Smooth muscle cell of the coronary artery (primary cell): ENCODE data around the gene KRTAP15-1. TPM values are rescaled to one million over a fixed set of nuclear protein-coding genes. Genes with fewer than 3 reads are reported as not detected.

Experiments
- total RNA-seq: library from RNA; depleted of rRNA; stranded (reverse); fragments of >200 nt; gene quantifications from 2 replicates; pipeline ENCODE4 v1.2.3, GENCODE V29; 2014; ENCODE audit warnings: low replicate concordance

Gene KRTAP15-1, protein sequence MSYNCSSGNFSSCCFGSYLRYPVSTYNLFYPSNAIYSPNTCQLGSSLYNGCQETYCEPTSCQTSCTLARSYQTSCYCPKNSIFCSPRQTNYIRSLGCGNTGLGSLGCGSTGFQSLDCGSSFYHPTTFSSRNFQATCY
- not detected in 2 replicates for total RNA-seq

DNA sequence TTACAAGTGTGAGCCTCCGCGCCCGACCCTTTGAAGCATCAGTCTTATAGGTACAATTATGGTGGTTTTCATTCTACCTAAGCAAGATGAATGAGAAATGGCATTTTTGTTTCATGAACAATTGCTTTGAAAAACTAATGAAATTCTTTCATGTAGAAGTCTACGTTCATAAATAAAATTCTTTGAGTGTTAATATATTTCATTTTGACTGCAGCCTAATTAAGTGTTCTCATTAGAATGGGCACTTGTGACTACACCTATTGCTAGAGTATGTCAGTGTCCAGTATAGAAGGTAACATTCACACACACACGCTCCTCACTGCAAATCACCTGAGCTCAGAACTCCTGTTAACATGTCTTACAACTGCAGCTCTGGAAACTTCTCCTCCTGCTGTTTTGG, at the start of gene KRTAP15-1:
Gene KRTAP15-1, plus strand, starts transcription at position 301 of the 400 bp plus-strand sequence. Its CDS starts 53 bp downstream, at position 354.

DNA sequence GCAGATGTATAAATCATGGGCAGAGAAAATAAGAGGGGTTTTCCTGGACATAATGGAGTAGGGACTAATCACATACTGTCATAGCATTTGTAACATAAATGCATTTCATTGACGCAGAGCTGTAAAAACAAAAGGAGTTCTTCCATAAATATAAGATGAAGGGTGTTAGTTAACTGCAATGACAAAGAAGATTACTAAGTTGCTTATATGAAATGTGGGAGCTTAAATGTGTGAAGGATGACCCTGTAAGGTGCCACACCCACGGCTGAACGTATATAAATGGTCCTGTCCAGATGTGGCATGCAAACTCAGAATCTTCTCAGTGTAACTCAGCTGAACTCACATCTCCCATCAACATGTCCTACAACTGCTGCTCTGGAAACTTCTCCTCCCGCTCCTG, 44.3 kb upstream of the KRTAP15-1 start, which contains the start of gene KRTAP13-1:
Gene KRTAP13-1, plus strand, starts transcription at position 301 of the 400 bp plus-strand sequence. Its CDS starts 56 bp downstream, at position 357.

DNA sequence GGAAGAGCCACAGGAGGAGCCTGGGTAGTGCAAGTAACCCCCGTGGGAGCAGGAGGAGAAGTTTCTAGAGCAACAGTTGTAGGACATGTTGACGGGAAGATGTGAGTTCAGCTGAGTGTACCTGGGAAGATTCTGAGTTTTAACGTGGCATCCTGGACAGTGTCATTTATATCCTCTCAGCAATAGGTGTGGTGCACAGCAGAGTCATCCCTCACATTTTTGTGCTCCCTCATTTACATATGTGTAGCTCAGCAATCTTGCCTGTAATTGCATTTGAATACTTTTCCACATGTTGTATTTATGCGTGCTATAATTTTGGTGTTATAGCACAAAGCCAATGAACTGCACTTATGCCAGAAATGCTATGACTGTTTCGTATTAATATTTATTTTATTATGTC, 14.2 kb upstream of the KRTAP15-1 start, which contains the start of gene KRTAP13-3:
Gene KRTAP13-3, minus strand, starts transcription at position 101 of the 400 bp plus-strand sequence. Its CDS starts 14 bp downstream, at position 87.

DNA sequence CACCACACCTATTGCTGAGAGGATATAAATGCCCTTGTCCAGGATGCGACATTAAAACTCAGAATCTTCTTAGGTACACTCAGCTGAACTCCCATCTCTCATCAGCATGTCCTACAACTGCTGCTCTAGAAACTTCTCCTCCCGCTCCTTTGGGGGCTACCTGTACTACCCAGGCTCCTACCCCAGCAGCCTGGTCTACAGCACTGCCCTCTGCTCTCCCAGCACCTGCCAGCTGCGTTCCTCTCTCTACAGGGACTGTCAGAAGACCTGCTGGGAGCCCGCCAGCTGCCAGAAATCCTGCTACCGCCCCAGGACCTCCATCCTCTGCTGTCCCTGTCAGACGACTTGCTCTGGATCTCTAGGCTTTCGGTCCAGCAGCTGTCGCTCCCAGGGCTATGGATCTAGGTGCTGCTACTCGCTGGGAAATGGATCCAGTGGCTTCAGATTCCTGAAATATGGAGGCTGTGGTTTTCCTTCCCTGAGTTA, 9.9 kb upstream of the KRTAP15-1 start, which contains the start of gene KRTAP13-4:
Gene KRTAP13-4, plus strand, starts transcription at position 51 of the 486 bp plus-strand sequence. Its CDS starts 56 bp downstream, at position 107.

DNA sequence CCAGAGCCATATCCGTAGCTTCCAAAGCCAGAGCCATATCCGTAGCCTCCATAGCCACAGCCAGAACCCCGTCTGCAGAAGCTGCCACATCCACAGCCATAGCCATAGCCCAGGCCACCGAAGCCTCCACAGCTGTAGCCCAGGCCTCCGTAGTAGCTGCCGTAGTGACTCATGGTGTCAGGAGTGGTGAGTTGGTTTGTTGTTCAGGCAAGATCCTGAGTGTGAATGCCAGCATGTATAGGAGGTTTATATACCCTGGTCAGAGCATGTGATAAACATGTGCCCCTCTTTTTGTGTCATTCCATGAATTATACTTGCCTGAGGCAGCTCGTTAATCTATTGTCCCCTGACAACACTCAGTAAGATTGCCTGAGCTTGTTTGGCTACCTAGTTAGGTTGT, 40.1 kb downstream of the KRTAP15-1 start, which contains the start of gene KRTAP19-1:
Gene KRTAP19-1, minus strand, starts transcription at position 223 of the 400 bp plus-strand sequence. Its CDS starts 50 bp downstream, at position 173.

DNA sequence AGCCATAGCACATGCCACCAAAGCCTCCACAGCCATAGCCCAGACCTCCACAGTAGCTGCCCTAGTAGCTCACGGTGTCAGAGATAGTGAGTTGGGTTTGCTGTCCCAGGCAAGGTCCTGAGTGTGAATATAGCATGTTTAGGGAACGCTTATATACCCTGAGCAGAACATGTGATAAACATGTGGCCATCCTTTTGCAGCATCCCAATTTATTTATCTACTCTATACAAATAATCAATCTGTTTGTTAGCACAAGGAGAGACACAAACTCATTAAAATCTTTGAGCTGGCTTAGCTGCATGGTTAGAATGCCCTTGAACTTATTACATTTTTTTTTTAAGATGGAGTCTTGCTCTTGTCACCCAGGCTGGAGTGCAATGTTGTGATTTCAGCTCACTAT, 47.3 kb downstream of the KRTAP15-1 start, which contains the start of gene KRTAP19-2:
Gene KRTAP19-2, minus strand, starts transcription at position 101 of the 400 bp plus-strand sequence. Its CDS starts 88 bp downstream, at position 13.

Other genes starting within 250 kb of the KRTAP15-1 start
- gene CLDN8, start 224.2 kb upstream of the KRTAP15-1 start, total RNA-seq = not detected in 2 replicates
- gene KRTAP24-1, start 157.3 kb upstream of the KRTAP15-1 start, total RNA-seq = not detected in 2 replicates
- not detected in 2 replicates for gene KRTAP25-1, start 150.8 kb upstream of the KRTAP15-1 start, total RNA-seq
- not detected in 2 replicates for gene KRTAP26-1, start 120.0 kb upstream of the KRTAP15-1 start, total RNA-seq
- gene KRTAP27-1, start 102.6 kb upstream of the KRTAP15-1 start, total RNA-seq = not detected in 2 replicates
- gene KRTAP23-1, start 91.7 kb upstream of the KRTAP15-1 start, total RNA-seq = not detected in 2 replicates
- not detected in 2 replicates for gene KRTAP13-2, start 68.0 kb upstream of the KRTAP15-1 start, total RNA-seq
- gene KRTAP13-1, start 44.2 kb upstream of the KRTAP15-1 start, total RNA-seq = not detected in 2 replicates
- gene KRTAP13-3, start 14.3 kb upstream of the KRTAP15-1 start, total RNA-seq = not detected in 2 replicates
- not detected in 2 replicates for gene KRTAP13-4, start 10.1 kb upstream of the KRTAP15-1 start, total RNA-seq
- not detected in 2 replicates for gene KRTAP19-1, start 40.1 kb downstream of the KRTAP15-1 start, total RNA-seq
- gene KRTAP19-2, start 47.2 kb downstream of the KRTAP15-1 start, total RNA-seq = not detected in 2 replicates
- gene KRTAP19-3, start 51.7 kb downstream of the KRTAP15-1 start, total RNA-seq = not detected in 2 replicates
- not detected in 2 replicates for gene KRTAP19-4, start 56.9 kb downstream of the KRTAP15-1 start, total RNA-seq
- gene KRTAP19-5, start 61.9 kb downstream of the KRTAP15-1 start, total RNA-seq = not detected in 2 replicates
- gene KRTAP19-6, start 101.6 kb downstream of the KRTAP15-1 start, total RNA-seq = not detected in 2 replicates
- gene KRTAP19-7, start 121.0 kb downstream of the KRTAP15-1 start, total RNA-seq = not detected in 2 replicates
- not detected in 2 replicates for gene KRTAP22-2, start 150.1 kb downstream of the KRTAP15-1 start, total RNA-seq
- not detected in 2 replicates for gene KRTAP6-3, start 152.2 kb downstream of the KRTAP15-1 start, total RNA-seq
- gene KRTAP6-2, start 158.6 kb downstream of the KRTAP15-1 start, total RNA-seq = not detected in 2 replicates
- gene KRTAP22-1, start 160.8 kb downstream of the KRTAP15-1 start, total RNA-seq = not detected in 2 replicates
- gene KRTAP6-1, start 173.7 kb downstream of the KRTAP15-1 start, total RNA-seq = not detected in 2 replicates
- not detected in 2 replicates for gene KRTAP20-1, start 176.2 kb downstream of the KRTAP15-1 start, total RNA-seq
- not detected in 2 replicates for gene KRTAP20-4, start 180.4 kb downstream of the KRTAP15-1 start, total RNA-seq
- gene KRTAP20-2, start 194.9 kb downstream of the KRTAP15-1 start, total RNA-seq = not detected in 2 replicates
- gene KRTAP20-3, start 202.6 kb downstream of the KRTAP15-1 start, total RNA-seq = not detected in 2 replicates